ENCODE results near the gene FANK1.
"Not testable (repeated sequence)": the region's sequence is repeated elsewhere in the genome, so short reads cannot be mapped to it uniquely, and the experiment has no call there.

FANK1 gene

GRCh38 chr10:126036515-126036914 lies 140.2 kb downstream of the FANK1 start:
- no peak for DNase-seq

- DNase-seq: no peak
These were observed 141.6 kb downstream of the FANK1 start for GRCh38 chr10:126037946-126038345.

- no peak for DNase-seq
These were observed 144.8 kb downstream of the FANK1 start for GRCh38 chr10:126041117-126041516.

GRCh38 chr10:126041804-126042231 lies 145.5 kb downstream of the FANK1 start:
- DNase-seq: peak; percentile 33 to 67

GRCh38 chr10:126042354-126042753 lies 146.0 kb downstream of the FANK1 start:
- DNase-seq: no peak

GRCh38 chr10:126042906-126043305 lies 146.5 kb downstream of the FANK1 start:
- no peak for DNase-seq

GRCh38 chr10:126043389-126043788 lies 147.0 kb downstream of the FANK1 start:
- no peak for DNase-seq

- no peak for DNase-seq
These were observed 149.5 kb downstream of the FANK1 start for GRCh38 chr10:126045861-126046260.

- no peak for DNase-seq
These were observed 150.5 kb downstream of the FANK1 start for GRCh38 chr10:126046831-126047230.

GRCh38 chr10:126047749-126048148 lies 151.4 kb downstream of the FANK1 start:
- DNase-seq: not testable (repeated sequence)

- DNase-seq: no peak
These were observed 153.7 kb downstream of the FANK1 start for GRCh38 chr10:126049759-126050700.

GRCh38 chr10:126052171-126052570 lies 155.8 kb downstream of the FANK1 start:
- no peak for DNase-seq

GRCh38 chr10:126054191-126054590 lies 157.8 kb downstream of the FANK1 start:
- DNase-seq: no peak

- DNase-seq: no peak
These were observed 161.1 kb downstream of the FANK1 start for GRCh38 chr10:126057494-126057893.

GRCh38 chr10:126058104-126058503 lies 161.7 kb downstream of the FANK1 start:
- no peak for DNase-seq

- DNase-seq: no peak
These were observed 162.1 kb downstream of the FANK1 start for GRCh38 chr10:126058507-126058906.

All from stimulated activated CD4-positive, alpha-beta T cell treated with anti-CD3 and anti-CD28 coated beads, Interleukin-4, amount 100 ng/mL, for 4 hours (primary cell).